Measurements from ENCODE around the gene PLCL2.

PLCL2 gene

DNA sequence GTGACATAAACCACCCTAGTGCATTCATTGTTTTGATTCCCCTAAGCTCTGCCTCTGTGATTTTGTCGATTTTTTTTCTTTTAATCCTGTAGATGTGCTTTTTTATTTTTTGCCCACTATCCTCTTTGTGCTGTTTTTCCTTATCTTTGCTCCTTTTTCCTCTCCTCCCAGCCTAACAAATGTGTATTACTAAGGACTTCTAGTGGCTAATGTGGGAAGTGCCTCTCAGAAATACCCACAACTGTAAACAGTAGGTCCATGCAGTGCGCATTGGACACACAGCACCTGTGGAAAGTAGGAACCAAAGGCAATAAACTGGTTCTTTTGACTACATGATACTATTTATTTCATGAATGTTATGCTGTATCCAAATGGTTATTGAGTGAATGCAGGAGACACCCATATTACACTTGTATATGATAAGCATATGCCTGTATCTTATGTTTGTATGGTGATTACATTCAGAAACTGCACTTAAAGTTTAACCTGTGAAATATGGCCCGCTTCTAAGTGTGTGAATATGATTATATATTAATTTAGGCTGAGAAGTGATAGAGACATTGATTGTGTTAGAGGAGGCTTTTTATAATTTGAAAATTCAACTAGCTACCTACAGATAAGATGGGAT lies 147.8 kb downstream of the PLCL2 start:
- ChIA-PET POLR2A (ENCODE audit: low non-redundant PET) (no interaction called here), CTCF (interaction anchor here (0.6 to 0.7 kb wide), 2 partner anchors 183 to 468 kb away, joined by 4 to 5 read pairs; no protein-coding TSS in a partner anchor)
- DNase-seq (ENCODE audit: low spot score): peak; percentile 2
- TF ChIP-seq, protein P1, sequence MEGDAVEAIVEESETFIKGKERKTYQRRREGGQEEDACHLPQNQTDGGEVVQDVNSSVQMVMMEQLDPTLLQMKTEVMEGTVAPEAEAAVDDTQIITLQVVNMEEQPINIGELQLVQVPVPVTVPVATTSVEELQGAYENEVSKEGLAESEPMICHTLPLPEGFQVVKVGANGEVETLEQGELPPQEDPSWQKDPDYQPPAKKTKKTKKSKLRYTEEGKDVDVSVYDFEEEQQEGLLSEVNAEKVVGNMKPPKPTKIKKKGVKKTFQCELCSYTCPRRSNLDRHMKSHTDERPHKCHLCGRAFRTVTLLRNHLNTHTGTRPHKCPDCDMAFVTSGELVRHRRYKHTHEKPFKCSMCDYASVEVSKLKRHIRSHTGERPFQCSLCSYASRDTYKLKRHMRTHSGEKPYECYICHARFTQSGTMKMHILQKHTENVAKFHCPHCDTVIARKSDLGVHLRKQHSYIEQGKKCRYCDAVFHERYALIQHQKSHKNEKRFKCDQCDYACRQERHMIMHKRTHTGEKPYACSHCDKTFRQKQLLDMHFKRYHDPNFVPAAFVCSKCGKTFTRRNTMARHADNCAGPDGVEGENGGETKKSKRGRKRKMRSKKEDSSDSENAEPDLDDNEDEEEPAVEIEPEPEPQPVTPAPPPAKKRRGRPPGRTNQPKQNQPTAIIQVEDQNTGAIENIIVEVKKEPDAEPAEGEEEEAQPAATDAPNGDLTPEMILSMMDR (conservative IDR thresholded peaks at IDR 0.05; ENCODE audit: low read depth): no peak
- no peak overlapping the region for H3K27ac ChIP-seq

DNA sequence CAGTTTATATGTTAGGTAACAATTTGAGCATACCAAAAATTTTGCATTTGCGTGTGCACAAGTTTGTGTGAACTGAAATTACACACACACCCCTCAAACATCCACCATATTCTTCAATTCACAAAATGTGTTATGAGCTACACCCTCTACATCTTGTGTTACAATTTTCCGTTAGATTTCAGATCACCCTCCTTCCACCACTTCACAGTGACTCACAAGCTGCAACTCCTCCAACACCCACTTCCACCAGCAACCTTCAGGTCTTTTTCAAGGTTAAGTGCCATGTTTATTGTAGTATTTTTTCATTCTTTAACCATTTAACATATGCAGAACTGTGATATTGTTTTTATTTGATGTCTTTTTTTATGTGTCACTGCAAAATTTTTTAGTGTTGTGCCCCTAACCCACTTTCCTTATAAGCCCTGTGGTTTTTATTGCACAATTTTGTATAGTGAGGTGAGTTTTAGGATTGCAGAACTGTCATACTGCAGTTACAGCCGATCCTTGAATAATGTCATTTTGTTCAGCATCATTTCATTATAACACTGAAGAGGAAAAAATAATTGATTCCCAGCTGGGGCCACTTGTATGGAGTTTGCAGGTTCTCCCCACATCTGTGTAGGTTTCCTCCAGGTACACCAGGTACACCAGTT lies 148.9 kb downstream of the PLCL2 start:
- ChIA-PET CTCF (interaction anchor here (0.6 kb wide), 1 partner anchor 534 kb away, joined by 3 read pairs; no protein-coding TSS in a partner anchor), POLR2A (ENCODE audit: low non-redundant PET) (no interaction called here)
- DNase-seq (ENCODE audit: low spot score): no peak
- TF ChIP-seq, protein P1 (conservative IDR thresholded peaks at IDR 0.05; ENCODE audit: low read depth): no peak
- H3K27ac ChIP-seq: no peak overlapping the region

DNA sequence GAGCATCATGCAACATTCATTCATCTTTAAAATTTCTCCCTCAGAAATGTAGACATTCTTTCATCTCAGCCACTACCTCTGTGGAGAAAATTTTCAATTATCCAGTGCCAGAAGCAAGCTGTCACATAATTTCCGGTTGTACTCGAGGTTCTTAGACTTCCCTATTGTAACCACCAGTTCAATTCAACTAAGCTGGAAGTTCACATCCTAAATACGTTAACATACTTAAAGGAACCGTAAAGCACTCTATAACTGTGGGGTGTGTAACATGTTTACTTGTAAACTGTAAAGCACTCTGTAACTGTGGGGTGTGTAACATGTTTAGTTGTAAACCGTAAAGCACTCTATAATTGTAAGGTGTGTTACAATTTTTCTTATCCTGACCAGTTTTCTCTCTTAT lies 150.3 kb downstream of the PLCL2 start:
- CTCF ChIA-PET: no interaction called here

DNA sequence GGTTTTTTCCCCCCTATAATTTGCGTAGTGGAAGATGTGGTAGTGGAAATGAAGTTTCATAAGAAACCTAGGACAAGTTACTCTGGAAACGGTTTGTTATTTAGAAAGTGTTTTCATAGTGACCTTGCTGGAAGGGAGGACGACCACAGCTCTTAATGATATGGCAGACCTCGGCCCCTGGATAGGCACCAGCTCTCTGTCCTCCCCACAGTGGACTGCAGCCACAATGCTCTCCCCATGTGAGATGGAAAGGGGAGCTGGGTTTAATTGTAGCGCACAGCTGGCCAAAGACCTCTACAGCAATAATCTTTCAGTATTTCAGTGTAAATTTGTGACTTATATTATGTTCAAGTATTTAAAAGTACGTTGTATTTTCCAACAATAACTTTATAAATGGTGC lies 151.2 kb downstream of the PLCL2 start:
- no peak for DNase-seq (ENCODE audit: low spot score)
- H3K27ac ChIP-seq: no peak overlapping the region
- ChIA-PET CTCF (interaction anchor here (1.1 kb wide), 1 partner anchor 17 kb away, joined by 3 read pairs; no protein-coding TSS in a partner anchor), POLR2A (ENCODE audit: low non-redundant PET) (no interaction called here)
- TF ChIP-seq, protein P1 (conservative IDR thresholded peaks at IDR 0.05; ENCODE audit: low read depth): no peak

More for the DNA sequence above, 150.3 kb downstream of the PLCL2 start:
- TF ChIP-seq, protein P1 (conservative IDR thresholded peaks at IDR 0.05; ENCODE audit: low read depth): no peak
- no peak for DNase-seq (ENCODE audit: low spot score)
- H3K27ac ChIP-seq: no peak overlapping the region
- POLR2A ChIA-PET (ENCODE audit: low non-redundant PET): no interaction called here

DNA sequence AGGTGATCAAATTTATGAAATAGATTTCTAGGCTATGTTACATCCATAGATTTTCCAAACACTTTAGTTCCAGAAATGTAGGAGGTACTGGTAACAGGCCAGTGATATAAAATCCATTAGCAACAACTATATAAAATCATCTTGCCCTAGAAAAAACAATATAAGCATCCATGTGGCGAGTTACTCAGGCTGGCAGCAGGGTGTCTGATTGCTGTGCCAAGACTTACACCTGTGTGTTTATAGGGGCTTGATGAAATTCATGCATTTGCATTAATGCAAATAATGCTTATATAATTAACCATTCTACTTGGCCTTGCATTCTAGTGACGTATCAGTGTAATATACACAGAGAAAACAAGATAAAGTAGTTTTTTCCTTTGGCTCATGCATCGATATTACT lies 153.4 kb downstream of the PLCL2 start:
- DNase-seq (ENCODE audit: low spot score): no peak
- CTCF ChIA-PET: interaction anchor here (0.7 kb wide), 1 partner anchor 189 kb away, joined by 3 read pairs; no protein-coding TSS in a partner anchor

DNA sequence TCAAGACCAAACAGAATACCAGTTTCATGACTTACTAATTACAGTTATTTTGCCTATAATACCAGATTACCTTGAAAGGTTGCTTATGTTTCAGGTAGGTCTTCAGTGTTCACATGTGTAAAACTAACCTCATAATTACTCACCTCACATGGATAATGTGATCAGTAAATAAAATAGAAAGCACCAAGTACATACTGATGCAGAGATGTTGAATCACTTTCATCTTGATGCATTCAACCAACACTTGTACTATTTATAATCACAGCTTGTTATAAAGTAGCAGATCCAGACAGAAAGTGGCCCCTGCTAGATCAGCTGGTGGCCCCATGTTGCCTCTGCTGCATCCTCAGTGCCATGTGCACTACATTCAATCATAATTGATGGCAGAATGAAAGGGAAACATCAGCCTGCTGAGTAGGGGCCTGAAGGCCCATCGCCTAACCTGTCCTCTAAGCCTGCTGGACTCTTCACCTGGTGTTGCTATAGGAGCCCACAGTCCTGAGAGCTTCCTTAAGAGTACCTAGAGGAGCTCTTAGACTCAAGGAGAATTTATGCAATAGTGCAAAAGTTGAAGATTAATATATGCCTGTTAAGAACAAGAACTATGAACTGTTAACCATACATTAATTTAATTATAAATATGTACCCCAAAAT lies 154.3 kb downstream of the PLCL2 start:
- TF ChIP-seq, protein P1 (conservative IDR thresholded peaks at IDR 0.05; ENCODE audit: low read depth): no peak
- POLR2A ChIA-PET (ENCODE audit: low non-redundant PET): no interaction called here
- DNase-seq (ENCODE audit: low spot score): no peak
- CTCF ChIA-PET: interaction anchor here (0.6 to 1.3 kb wide), 2 partner anchors 17 to 648 kb away, joined by 3 read pairs; no protein-coding TSS in a partner anchor
- H3K27ac ChIP-seq: no peak overlapping the region

More for the DNA sequence above, 153.4 kb downstream of the PLCL2 start:
- H3K27ac ChIP-seq: no peak overlapping the region
- POLR2A ChIA-PET (ENCODE audit: low non-redundant PET): no interaction called here
- TF ChIP-seq, protein P1 (conservative IDR thresholded peaks at IDR 0.05; ENCODE audit: low read depth): no peak

All from RWPE1 (cell line).